Stimulated activated memory B cell treated with anti-CD40 and anti-IgM and Interleukin-4, amounts not matched to agents 10 μg/mL and 1 μg/mL and 100 μg/mL, for 72 hours (primary cell): ENCODE data around the gene CLOCK.

Source experiments
- ATAC-seq: fragments of 150-1000 bp; cut with Tn5 transposase; 2 replicates; pipeline ENCODE4 v1.10.0; 2021
- H3K27ac Mint-ChIP-seq: one replicate; pipeline ENCODE4 v1.8.0; 2022; ENCODE audit warnings: mild to moderate bottlenecking, mixed read lengths
- H3K27me3 Mint-ChIP-seq: one replicate; pipeline ENCODE4 v1.8.0; 2022; ENCODE audit warnings: mixed read lengths
- H3K36me3 Mint-ChIP-seq: one replicate; pipeline ENCODE4 v1.8.0; 2022; ENCODE audit warnings: mixed read lengths
- H3K4me1 Mint-ChIP-seq: one replicate; pipeline ENCODE4 v1.8.0; 2022; ENCODE audit warnings: mixed read lengths
- H3K4me3 Mint-ChIP-seq: one replicate; pipeline ENCODE4 v1.8.0; 2022; ENCODE audit warnings: mild to moderate bottlenecking, moderate library complexity, mixed read lengths
- H3K9me3 Mint-ChIP-seq: one replicate; pipeline ENCODE4 v1.8.0; 2022; ENCODE audit warnings: mixed read lengths

Gene CLOCK

GRCh38 chr4:55517526-55518229 lies 29.0 kb downstream of the CLOCK start:
- H3K36me3 Mint-ChIP-seq = peaks cover 49% of the 10 kb centered on the region
- ATAC-seq = no peak
- no peak overlapping the region for H3K4me3 Mint-ChIP-seq
- peaks cover 3% of the 10 kb centered on the region for H3K9me3 Mint-ChIP-seq
- no peak overlapping the region for H3K27ac Mint-ChIP-seq
- peaks cover 28% of the 10 kb centered on the region for H3K4me1 Mint-ChIP-seq
- no peaks in the 10 kb centered on the region for H3K27me3 Mint-ChIP-seq

GRCh38 chr4:55512922-55513571 lies 33.7 kb downstream of the CLOCK start:
- Mint-ChIP-seq H3K36me3 (peaks cover 32% of the 10 kb centered on the region), H3K9me3 (peaks cover 3% of the 10 kb centered on the region), H3K4me3 (no peak overlapping the region), H3K4me1 (peaks cover 38% of the 10 kb centered on the region), H3K27ac (no peak overlapping the region), H3K27me3 (no peaks in the 10 kb centered on the region)
- no peak for ATAC-seq

- peaks cover 3% of the 10 kb centered on the region for H3K9me3 Mint-ChIP-seq
- peaks cover 30% of the 10 kb centered on the region for H3K36me3 Mint-ChIP-seq
These were observed 34.6 kb downstream of the CLOCK start for GRCh38 chr4:55512077-55512476.

GRCh38 chr4:55510685-55511084 lies 36.0 kb downstream of the CLOCK start:
- ATAC-seq = no peak
- H3K36me3 Mint-ChIP-seq = peaks cover 24% of the 10 kb centered on the region
- peaks cover 3% of the 10 kb centered on the region for H3K9me3 Mint-ChIP-seq
- H3K4me1 Mint-ChIP-seq = peaks cover 27% of the 10 kb centered on the region
- H3K27me3 Mint-ChIP-seq = no peaks in the 10 kb centered on the region
- H3K4me3 Mint-ChIP-seq = no peak overlapping the region
- no peak overlapping the region for H3K27ac Mint-ChIP-seq

More at GRCh38 chr4:55512077-55512476, 34.6 kb downstream of the CLOCK start:
- Mint-ChIP-seq H3K4me1 (peaks cover 34% of the 10 kb centered on the region), H3K4me3 (no peak overlapping the region), H3K27ac (no peak overlapping the region), H3K27me3 (no peaks in the 10 kb centered on the region)
- no peak for ATAC-seq

GRCh38 chr4:55509266-55509665 lies 37.4 kb downstream of the CLOCK start:
- no peak overlapping the region for H3K4me3 Mint-ChIP-seq
- H3K36me3 Mint-ChIP-seq = peaks cover 22% of the 10 kb centered on the region
- H3K27ac Mint-ChIP-seq = no peak overlapping the region
- H3K4me1 Mint-ChIP-seq = peaks cover 25% of the 10 kb centered on the region
- no peak for ATAC-seq
- H3K27me3 Mint-ChIP-seq = no peaks in the 10 kb centered on the region
- peaks cover 3% of the 10 kb centered on the region for H3K9me3 Mint-ChIP-seq

GRCh38 chr4:55507612-55508011 lies 39.1 kb downstream of the CLOCK start:
- no peak overlapping the region for H3K4me3 Mint-ChIP-seq
- H3K27ac Mint-ChIP-seq = no peak overlapping the region
- ATAC-seq = no peak
- H3K9me3 Mint-ChIP-seq = no peaks in the 10 kb centered on the region
- peaks cover 16% of the 10 kb centered on the region for H3K36me3 Mint-ChIP-seq
- H3K4me1 Mint-ChIP-seq = peaks cover 21% of the 10 kb centered on the region
- no peaks in the 10 kb centered on the region for H3K27me3 Mint-ChIP-seq

- Mint-ChIP-seq H3K4me1 (peaks cover 6% of the 10 kb centered on the region), H3K9me3 (no peaks in the 10 kb centered on the region), H3K4me3 (no peak overlapping the region), H3K27ac (no peak overlapping the region), H3K27me3 (no peaks in the 10 kb centered on the region), H3K36me3 (peaks cover 33% of the 10 kb centered on the region)
- ATAC-seq = no peak
These were observed 43.5 kb downstream of the CLOCK start for GRCh38 chr4:55503169-55503568.

GRCh38 chr4:55500072-55500471 lies 46.6 kb downstream of the CLOCK start:
- H3K4me3 Mint-ChIP-seq = no peak overlapping the region
- no peak overlapping the region for H3K27ac Mint-ChIP-seq
- peaks cover 39% of the 10 kb centered on the region for H3K36me3 Mint-ChIP-seq
- no peaks in the 10 kb centered on the region for H3K27me3 Mint-ChIP-seq
- no peak for ATAC-seq
- H3K9me3 Mint-ChIP-seq = peaks cover 6% of the 10 kb centered on the region
- peaks cover 6% of the 10 kb centered on the region for H3K4me1 Mint-ChIP-seq

GRCh38 chr4:55499495-55499894 lies 47.2 kb downstream of the CLOCK start:
- H3K36me3 Mint-ChIP-seq = peaks cover 45% of the 10 kb centered on the region
- ATAC-seq = no peak
- H3K27me3 Mint-ChIP-seq = no peaks in the 10 kb centered on the region
- H3K4me1 Mint-ChIP-seq = peaks cover 6% of the 10 kb centered on the region
- no peak overlapping the region for H3K4me3 Mint-ChIP-seq
- H3K9me3 Mint-ChIP-seq = peaks cover 8% of the 10 kb centered on the region
- no peak overlapping the region for H3K27ac Mint-ChIP-seq

- Mint-ChIP-seq H3K27me3 (no peaks in the 10 kb centered on the region), H3K4me3 (no peak overlapping the region), H3K4me1 (peaks cover 6% of the 10 kb centered on the region), H3K36me3 (peaks cover 46% of the 10 kb centered on the region), H3K27ac (no peak overlapping the region), H3K9me3 (peaks cover 8% of the 10 kb centered on the region)
- ATAC-seq = no peak
These were observed 48.7 kb downstream of the CLOCK start for GRCh38 chr4:55498051-55498450.

GRCh38 chr4:55491486-55491885 lies 55.2 kb downstream of the CLOCK start:
- Mint-ChIP-seq H3K27ac (no peak overlapping the region), H3K27me3 (no peaks in the 10 kb centered on the region), H3K4me3 (no peak overlapping the region), H3K4me1 (no peaks in the 10 kb centered on the region), H3K36me3 (peaks cover 35% of the 10 kb centered on the region), H3K9me3 (peaks cover 11% of the 10 kb centered on the region)
- no peak for ATAC-seq

GRCh38 chr4:55488716-55489115 lies 58.0 kb downstream of the CLOCK start:
- H3K9me3 Mint-ChIP-seq = peaks cover 3% of the 10 kb centered on the region
- peaks cover 16% of the 10 kb centered on the region for H3K36me3 Mint-ChIP-seq
- H3K27me3 Mint-ChIP-seq = no peaks in the 10 kb centered on the region
- ATAC-seq = no peak
- no peaks in the 10 kb centered on the region for H3K4me1 Mint-ChIP-seq
- no peak overlapping the region for H3K4me3 Mint-ChIP-seq
- H3K27ac Mint-ChIP-seq = no peak overlapping the region

GRCh38 chr4:55485821-55486220 lies 60.9 kb downstream of the CLOCK start:
- peaks cover 3% of the 10 kb centered on the region for H3K9me3 Mint-ChIP-seq
- peaks cover 17% of the 10 kb centered on the region for H3K36me3 Mint-ChIP-seq
- no peak overlapping the region for H3K4me3 Mint-ChIP-seq
- no peaks in the 10 kb centered on the region for H3K27me3 Mint-ChIP-seq
- no peak for ATAC-seq
- H3K27ac Mint-ChIP-seq = no peak overlapping the region
- H3K4me1 Mint-ChIP-seq = no peaks in the 10 kb centered on the region

- ATAC-seq = no peak
- Mint-ChIP-seq H3K27me3 (no peaks in the 10 kb centered on the region), H3K4me3 (no peak overlapping the region), H3K36me3 (peaks cover 23% of the 10 kb centered on the region), H3K27ac (no peak overlapping the region), H3K9me3 (no peaks in the 10 kb centered on the region), H3K4me1 (no peaks in the 10 kb centered on the region)
These were observed 63.4 kb downstream of the CLOCK start for GRCh38 chr4:55483315-55483714.

- no peak for ATAC-seq
- peaks cover 49% of the 10 kb centered on the region for H3K36me3 Mint-ChIP-seq
- no peak overlapping the region for H3K27ac Mint-ChIP-seq
These were observed 71.1 kb downstream of the CLOCK start for GRCh38 chr4:55475394-55476243.

More at GRCh38 chr4:55475394-55476243, 71.1 kb downstream of the CLOCK start:
- H3K9me3 Mint-ChIP-seq = no peaks in the 10 kb centered on the region
- no peaks in the 10 kb centered on the region for H3K4me1 Mint-ChIP-seq
- H3K4me3 Mint-ChIP-seq = no peak overlapping the region
- H3K27me3 Mint-ChIP-seq = no peaks in the 10 kb centered on the region
